BE2C (cell line): ENCODE measurements around the gene POLR1A.

Experiments used
- DNase-seq: peaks from one replicate; pipeline ENCODE4 v3.0.0-alpha.2; 2020
- H3K27me3 ChIP-seq: fragments of 250-450 bp; sonication (Bioruptor Pico); 2 replicates; pipeline ENCODE4 v1.5.1; 2020; ENCODE audit warnings: mild to moderate bottlenecking
- H3K36me3 ChIP-seq: fragments of 250-450 bp; sonication (Bioruptor Pico); 2 replicates; pipeline ENCODE4 v1.5.1; 2020; ENCODE audit warnings: mild to moderate bottlenecking
- H3K4me1 ChIP-seq: fragments of 250-450 bp; sonication (Bioruptor Pico); 2 replicates; pipeline ENCODE4 v1.5.1; 2020
- H3K4me3 ChIP-seq: 2 replicates; pipeline ENCODE4 v1.5.1; 2011; ENCODE audit warnings: low read depth, low read length
- H3K9me3 ChIP-seq: fragments of 250-450 bp; sonication (Bioruptor Pico); 2 replicates; pipeline ENCODE4 v1.5.1; 2020
- CTCF ChIP-seq: IDR thresholded peaks from 2 replicates; pipeline ENCODE4 v1.5.1; 2012; ENCODE audit warnings: mild to moderate bottlenecking, low read depth, low read length

POLR1A gene

GRCh38 chr2:86026744-86027065 is 79.0 kb downstream of the POLR1A start:
- Histone ChIP-seq H3K4me3 (no peak overlapping the region), H3K27me3 (no peaks in the 10 kb centered on the region), H3K4me1 (no peaks in the 10 kb centered on the region), H3K9me3 (no peaks in the 10 kb centered on the region), H3K36me3 (peaks cover 25% of the 10 kb centered on the region)
- TF ChIP-seq CTCF = no peak
- DNase-seq = no peak

DNA sequence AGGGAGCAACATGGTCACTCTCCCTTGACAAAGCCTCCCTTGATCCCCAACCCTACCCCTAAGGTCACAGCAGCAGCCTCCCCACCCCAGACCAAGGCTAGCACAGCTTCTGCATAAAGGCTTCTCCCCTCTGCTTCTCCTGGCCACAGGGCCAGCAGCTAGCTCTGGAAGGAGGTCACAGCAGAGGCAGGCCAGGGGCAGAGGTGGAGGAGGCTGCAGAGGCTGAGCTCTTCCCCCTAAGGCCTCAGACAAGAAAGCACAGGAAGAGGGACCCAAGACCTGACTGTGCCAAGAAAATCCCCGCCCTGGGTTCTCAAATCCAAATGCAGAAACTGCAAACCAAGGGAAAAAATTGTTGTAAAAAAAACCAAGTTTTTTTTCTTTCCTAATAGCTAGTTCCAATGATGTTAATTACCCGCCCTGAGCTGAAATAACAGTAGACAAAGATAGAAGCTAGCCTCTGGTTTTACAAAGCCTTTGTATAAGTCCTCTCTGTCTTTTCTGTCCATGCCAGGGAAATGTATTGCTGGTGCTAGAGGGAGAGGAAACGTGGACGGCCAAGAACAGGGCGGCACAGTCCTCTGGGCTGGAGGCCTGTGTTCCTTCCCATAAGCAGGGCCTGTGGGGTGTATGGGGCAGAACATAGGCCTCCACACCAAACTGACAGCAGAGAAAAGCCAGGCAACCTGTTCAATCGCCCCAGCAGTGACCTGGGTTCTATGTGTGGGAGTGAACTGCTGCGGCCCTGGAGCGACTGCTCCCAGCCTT is 79.5 kb downstream of the POLR1A start:
- no peaks in the 10 kb centered on the region for H3K9me3 ChIP-seq
- H3K4me3 ChIP-seq = no peak overlapping the region
- DNase-seq = no peak
- H3K27me3 ChIP-seq = no peaks in the 10 kb centered on the region
- peaks cover 23% of the 10 kb centered on the region for H3K36me3 ChIP-seq
- TF ChIP-seq CTCF = no peak
- no peaks in the 10 kb centered on the region for H3K4me1 ChIP-seq

DNA sequence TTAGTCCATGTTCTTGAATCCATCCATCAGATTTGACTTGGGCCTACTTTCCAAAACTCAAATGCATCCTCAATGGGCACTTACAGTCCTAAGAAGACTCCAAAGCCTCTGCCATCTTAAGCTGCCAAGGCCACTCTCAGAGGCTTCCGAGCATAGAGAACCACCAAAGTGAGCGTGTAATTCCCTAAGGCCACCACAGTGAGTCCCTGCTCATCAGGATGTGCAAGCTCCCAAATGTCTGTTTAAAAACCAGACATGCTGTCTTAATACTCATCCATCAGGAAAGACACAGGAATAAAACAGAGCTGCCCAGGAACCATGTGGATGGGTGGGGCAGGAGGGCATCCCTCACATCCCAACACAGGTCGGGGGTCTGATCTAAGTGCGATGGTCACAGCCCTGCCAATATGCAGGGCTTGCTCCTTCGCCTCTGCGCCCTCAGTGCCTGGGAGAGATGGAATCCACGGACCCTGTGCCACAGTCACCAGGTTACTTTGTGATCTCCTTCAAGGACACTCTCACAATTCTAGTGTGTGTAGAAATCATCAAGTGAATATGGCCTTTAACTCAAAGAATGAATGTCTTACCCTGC is 80.4 kb downstream of the POLR1A start:
- DNase-seq = no peak
- peaks cover 18% of the 10 kb centered on the region for H3K36me3 ChIP-seq

GRCh38 chr2:86023366-86023712 is 82.3 kb downstream of the POLR1A start:
- no peaks in the 10 kb centered on the region for H3K27me3 ChIP-seq
- H3K4me3 ChIP-seq = no peak overlapping the region
- TF ChIP-seq CTCF = no peak
- peaks cover 10% of the 10 kb centered on the region for H3K36me3 ChIP-seq
- H3K4me1 ChIP-seq = no peaks in the 10 kb centered on the region
- H3K9me3 ChIP-seq = no peaks in the 10 kb centered on the region
- DNase-seq = no peak

More for the DNA sequence above, 80.4 kb downstream of the POLR1A start:
- TF ChIP-seq CTCF = no peak
- H3K9me3 ChIP-seq = no peaks in the 10 kb centered on the region
- no peak overlapping the region for H3K4me3 ChIP-seq
- H3K27me3 ChIP-seq = no peaks in the 10 kb centered on the region
- no peaks in the 10 kb centered on the region for H3K4me1 ChIP-seq

DNA sequence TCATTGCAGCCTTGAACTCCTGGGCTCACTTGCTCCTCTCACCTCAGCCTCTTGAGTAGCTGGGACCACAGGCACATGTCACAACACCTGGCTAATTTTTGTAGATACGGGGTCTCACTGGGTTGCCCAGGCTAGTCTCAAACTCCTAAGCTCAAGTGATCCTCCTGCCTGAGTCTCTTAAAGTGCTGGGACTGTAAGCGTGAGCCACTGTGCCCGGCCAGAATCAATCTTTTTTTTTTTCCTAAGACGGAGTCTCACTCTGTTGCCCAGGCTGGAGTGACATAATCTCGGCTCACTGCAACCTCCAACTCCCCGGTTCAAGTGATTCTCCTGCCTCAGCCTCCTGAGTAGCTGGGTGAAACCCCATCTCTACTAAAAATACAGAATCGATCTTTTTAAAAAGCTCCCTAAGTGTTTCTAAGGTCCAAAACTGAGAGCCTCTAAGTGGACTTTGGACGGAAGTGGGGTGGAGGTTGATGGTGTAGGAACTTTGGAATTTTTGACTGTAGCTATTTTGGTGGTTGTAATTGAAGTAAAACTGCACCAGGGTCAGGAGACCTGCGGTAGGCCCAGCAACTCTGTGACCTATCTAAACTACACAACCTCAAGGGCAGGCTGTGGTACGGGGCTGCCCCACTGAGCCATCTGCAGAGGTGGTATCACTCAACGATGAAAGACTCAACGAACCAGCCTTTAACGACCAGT is 82.9 kb downstream of the POLR1A start:
- Histone ChIP-seq H3K27me3 (no peaks in the 10 kb centered on the region), H3K4me3 (no peak overlapping the region), H3K4me1 (no peaks in the 10 kb centered on the region), H3K36me3 (peaks cover 8% of the 10 kb centered on the region), H3K9me3 (no peaks in the 10 kb centered on the region)
- DNase-seq = no peak
- no peak for TF ChIP-seq CTCF
